Stimulated activated CD8-positive, alpha-beta memory T cell treated with anti-CD3 and anti-CD28 coated beads, Interleukin-7, amount 100 ng/mL, for 24 hours (primary cell): ENCODE data around the gene ANKH.

Experiments
- DNase-seq: peaks from one replicate; pipeline ENCODE4 v3.0.0-alpha.2; 2020; ENCODE audit warnings: low read depth

The ANKH gene

GRCh38 chr5:14664270-14665100, 207.1 kb downstream of the ANKH start, which contains the start of gene OTULIN:
Gene OTULIN (plus strand): TSS chr5:14664718. CDS start chr5:14664826, 108 bp downstream.
- peak; percentile 71 for DNase-seq

GRCh38 chr5:14663734-14664269, 207.8 kb downstream of the ANKH start:
- no peak for DNase-seq

- DNase-seq: no peak
These were observed 208.8 kb downstream of the ANKH start for GRCh38 chr5:14662721-14663260.

- DNase-seq: no peak
These were observed 210.7 kb downstream of the ANKH start for GRCh38 chr5:14660833-14661232.

GRCh38 chr5:14659821-14660607, 211.6 kb downstream of the ANKH start:
- no peak for DNase-seq

- DNase-seq: no peak
These were observed 214.7 kb downstream of the ANKH start for GRCh38 chr5:14656898-14657297.

GRCh38 chr5:14655146-14655741, 216.3 kb downstream of the ANKH start:
- DNase-seq: no peak
